CD4-positive, alpha-beta T cell treated with Interleukin-12 subunit alpha and Interleukin-12 subunit beta, for 1 hour (primary cell): ENCODE results near the gene AKAP8.
"Not testable (repeated sequence)": the region's sequence is repeated elsewhere in the genome, so short reads cannot be mapped to it uniquely, and the experiment has no call there.

Source experiments
- DNase-seq: peaks from one replicate; pipeline ENCODE4 v3.0.0-alpha.2; 2020

Gene AKAP8

DNA sequence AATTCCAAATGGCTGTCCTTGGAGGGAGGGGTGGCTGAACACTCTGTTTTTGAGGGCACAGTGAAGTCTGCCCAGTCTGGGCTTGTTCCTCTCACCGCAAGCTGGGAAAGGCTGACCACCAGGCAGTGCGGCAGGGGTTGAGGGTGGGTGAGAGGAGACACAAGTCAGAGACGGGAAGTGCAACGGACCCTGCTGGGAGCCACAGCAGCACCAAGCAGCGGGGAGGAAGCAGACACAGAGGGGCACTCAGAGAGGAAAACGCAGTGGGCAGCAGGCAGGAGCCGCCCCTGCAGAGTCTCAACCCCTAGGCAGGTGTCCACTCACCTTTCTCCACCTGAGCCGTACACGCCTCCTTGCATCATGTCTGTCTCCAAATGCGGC, 23.6 kb upstream of the AKAP8 start:
- DNase-seq: no peak

- no peak for DNase-seq
These were observed 23.0 kb upstream of the AKAP8 start for GRCh38 chr19:15402411-15403150.

GRCh38 chr19:15401397-15401710, 21.8 kb upstream of the AKAP8 start:
- DNase-seq: no peak

DNA sequence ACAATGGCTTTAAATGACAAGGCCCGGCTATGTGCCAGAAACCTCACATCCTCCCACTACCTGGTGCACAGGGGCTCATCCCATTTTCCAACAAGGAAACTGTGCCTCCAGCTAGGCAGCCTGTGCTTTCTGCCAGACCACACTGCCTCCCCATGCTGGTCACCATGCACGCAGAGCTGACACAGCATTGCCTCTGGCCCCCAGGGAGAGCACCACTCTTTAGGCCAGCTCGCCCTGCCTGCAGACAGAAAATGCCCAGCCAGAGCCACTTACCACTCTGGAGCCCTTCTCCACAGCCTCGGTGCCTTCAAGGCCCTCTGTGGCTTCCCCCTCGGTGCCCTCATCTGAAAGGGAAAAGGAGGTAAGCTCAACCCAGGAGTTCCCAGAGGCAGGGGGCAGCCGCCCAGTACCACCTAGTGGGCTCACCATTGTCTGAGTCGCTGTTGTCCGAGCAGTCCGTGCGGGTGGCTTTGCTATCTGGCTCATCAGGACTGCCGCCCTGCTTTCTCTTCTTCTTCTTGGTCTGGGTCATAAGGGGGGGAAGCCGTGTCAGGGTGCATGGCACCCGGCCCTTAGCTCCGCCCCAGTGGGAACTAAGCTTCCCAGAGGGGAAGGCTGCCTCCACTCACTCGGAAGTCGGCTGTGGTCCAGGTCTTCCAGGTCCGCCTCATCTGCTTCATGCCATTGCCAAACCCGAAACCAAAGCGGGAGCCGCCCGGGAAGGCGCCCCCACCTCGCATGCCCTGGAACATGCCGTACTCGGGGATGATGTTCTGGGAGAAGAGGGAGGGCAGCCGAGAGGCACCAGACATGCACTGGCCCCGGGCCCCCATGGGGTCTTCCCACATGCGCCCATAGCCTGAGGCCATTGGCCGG, 21.2 kb upstream of the AKAP8 start:
- DNase-seq: no peak

- DNase-seq: no peak
These were observed 20.0 kb upstream of the AKAP8 start for GRCh38 chr19:15399635-15400034.

- no peak for DNase-seq
These were observed 19.6 kb upstream of the AKAP8 start for GRCh38 chr19:15399234-15399515.

- no peak for DNase-seq
These were observed 19.1 kb upstream of the AKAP8 start for GRCh38 chr19:15398501-15399233.

DNA sequence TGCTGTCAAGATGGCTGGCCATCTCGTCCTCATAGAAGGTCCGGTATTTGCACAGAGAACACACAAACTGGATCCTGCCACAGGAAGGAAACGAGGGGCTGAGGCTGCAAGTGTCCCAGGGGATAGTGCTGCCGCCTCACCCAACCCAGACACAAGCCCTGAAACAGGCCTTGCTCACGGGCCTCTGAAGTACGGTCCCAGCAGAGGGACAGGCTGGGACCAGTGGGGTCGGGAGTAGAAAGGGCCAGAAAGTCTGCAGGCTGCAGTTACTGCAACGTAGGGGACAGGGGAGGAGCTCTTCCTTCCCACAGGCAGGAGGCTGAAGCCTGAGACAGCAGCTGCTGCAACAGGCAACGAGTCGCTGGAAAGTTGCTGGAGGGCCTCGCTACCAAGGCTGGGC, 18.2 kb upstream of the AKAP8 start:
- no peak for DNase-seq

DNA sequence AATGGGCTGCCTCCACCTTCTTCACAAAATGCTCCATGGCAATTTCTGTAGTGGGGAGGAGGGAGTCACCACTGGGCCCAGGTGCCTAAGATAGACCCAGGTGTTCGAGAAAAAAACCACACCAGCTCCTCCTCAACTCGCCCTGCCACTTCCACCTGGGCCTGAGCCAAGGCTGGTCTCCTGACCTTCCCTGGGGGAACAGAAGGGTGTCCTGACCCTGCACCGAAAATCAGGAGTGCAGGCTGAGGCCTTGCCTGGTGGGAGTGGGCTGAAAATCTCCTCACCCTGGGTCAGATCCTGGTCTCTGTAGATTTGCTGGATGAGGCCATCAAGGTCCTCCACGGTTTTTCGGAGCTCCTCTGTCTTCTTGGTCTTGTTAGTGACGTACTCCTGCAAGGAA, 17.6 kb upstream of the AKAP8 start:
- DNase-seq: no peak

DNA sequence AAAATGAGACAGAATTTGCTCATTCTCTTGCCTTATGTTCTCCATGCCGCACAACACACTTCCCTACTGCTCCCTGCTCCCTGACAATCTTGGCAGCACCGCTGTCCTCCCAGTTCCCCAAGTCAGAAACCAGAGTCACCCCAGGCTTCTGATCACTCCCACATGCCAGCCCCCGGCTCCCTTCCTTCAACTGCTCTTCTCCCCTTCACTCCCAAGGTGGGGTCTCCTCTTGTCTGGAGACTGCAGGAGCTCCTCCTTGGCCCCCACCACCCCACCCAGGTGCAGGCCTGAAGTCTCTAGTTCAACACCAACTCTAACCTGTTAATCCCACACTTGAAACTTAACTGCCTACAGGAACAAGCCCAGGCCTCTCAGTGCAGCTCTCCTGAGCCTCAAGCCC, 16.8 kb upstream of the AKAP8 start:
- DNase-seq: no peak

DNA sequence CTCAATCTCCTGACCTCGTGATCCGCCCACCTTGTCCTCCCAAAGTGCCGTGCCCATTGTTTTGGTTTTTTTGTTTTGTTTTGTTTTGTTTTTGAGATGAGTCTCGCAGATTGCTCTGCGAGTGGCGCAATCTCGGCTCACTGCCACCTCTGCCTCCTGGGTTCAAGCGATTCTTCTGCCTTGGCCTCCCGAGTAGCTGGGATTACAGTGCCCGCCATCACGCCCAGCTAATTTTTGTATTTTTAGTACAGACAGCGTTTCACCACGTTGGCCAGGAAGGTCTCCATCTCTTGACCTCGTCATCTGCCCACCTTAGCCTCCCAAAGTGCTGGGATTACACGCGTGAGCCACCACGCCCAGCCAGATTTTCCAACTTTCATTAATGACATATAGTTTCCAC, 15.7 kb upstream of the AKAP8 start:
- not testable (repeated sequence) for DNase-seq

DNA sequence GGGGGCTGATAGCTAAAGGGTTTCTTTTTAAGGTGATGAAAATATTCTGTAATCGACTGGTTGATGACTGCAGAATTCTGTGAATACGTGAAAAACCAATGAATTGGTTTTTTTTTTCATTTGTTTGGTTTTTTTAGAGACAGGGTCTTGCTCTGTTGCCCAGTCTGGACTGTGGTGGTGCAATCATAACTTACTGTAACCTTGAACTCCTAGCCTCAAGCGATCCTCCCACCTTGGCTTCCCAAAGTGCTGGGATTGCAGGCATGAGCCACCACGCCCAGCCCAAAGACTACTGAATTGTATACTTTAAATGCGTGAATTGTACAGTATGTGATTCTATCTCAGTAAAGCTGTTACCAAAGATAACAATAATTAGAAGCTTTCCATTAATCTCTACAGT, 14.8 kb upstream of the AKAP8 start:
- no peak for DNase-seq

- DNase-seq: no peak
These were observed 14.4 kb upstream of the AKAP8 start for GRCh38 chr19:15393963-15394362.

DNA sequence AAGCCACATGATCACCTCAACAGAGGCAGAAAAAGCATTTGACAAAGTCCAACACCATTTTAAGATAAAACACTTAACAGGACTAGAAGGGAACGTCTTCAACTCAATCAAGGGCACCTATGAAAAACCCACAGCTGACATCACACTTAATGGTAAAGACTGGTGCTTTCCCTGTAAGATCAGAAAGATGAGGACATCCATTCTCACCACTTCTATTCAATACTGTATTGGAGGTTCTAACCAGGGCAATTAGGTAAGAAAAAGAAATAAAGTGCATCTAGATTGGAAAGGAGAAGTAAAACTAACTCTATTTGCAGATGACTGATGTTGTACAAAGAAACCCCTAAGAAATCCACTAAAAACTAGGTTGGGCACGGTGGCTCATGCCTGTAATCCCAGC, 11.2 kb upstream of the AKAP8 start:
- DNase-seq: no peak

GRCh38 chr19:15381864-15382263, 2.3 kb upstream of the AKAP8 start:
- DNase-seq: no peak

DNA sequence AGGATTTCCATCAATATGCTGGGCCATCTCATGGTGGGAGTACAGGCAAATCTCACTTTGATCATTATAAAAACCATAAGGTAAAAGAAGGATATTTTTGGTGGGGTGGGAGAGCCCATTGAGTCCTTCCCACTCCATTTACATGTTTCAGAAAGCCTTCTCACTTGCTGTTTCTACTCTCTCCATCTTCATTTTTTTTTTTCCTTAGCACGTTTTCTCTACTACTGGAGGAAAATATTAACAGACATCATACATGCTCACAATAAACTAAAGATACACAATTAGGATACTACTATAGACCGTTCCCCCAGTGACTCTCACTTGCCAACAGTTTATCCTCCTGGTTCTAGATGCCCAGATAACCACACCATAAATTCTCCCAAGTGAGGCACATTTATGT, 1.8 kb upstream of the AKAP8 start:
- DNase-seq: no peak

DNA sequence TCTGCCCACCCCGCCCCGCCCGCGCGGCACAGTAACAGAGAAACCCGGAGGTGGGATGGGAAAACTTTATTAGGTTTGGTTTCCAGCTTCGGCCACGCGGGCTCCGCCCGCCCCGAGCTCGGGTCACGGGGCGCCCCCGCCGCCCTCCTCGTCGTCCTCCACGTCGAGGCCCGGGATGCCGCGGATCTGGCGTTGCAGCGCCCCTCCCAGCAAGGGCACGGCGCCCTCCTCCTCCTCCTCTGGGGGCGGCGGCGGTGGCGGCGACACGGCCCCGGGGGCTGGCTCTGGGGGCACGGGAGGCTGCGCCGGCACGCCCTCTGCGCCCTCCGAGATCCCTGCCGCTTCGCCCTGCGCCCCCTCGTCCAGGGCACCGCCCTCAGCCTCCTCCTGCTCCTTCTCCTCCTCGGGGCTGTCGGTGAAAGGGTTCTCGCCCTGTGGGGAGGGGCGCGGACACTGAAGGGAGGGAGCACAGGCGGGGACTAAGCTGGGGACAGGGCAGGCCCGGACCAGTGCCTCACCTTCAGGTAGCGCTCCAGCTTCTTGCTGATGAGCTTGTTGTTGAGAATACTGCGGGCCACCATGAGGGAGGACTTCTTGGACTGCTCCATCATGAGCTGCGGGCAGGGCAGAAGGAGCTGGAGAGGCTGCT, 536 bp upstream of the AKAP8 start:
- no peak for DNase-seq

GRCh38 chr19:15378534-15379082, 979 bp downstream of the AKAP8 start:
- DNase-seq: peak; percentile 53

DNA sequence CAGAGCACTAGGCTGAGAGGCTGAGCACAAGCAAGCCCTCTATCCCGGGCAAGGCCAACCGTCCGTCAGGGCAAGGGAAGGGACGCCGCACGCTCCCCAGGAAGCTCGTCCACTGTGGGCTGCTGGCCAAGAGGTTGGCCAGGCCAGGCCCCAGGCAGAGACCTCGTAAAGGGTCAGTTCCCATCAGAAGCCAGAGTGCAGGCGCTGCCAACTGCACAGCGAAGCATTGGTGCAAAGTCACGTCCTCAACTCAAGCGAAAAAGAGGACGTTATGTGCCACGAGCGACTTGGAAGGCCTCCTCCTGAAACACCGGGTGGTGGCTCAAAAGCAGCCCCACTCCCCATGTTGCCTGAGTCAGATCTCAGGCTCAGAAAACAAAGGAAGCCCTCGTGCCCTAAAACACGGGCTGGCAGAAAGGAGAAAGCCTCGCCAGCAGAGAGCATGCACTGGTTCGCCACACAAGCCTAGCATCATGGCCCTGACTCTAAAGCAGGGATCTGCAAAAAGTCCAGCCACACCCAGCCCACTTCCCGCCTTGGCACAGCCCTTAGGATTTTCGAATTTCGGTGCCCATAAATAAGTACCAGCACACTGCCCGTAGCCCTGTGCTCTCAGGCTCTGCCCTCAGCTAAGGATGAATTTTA, 4.7 kb downstream of the AKAP8 start:
- DNase-seq: no peak

DNA sequence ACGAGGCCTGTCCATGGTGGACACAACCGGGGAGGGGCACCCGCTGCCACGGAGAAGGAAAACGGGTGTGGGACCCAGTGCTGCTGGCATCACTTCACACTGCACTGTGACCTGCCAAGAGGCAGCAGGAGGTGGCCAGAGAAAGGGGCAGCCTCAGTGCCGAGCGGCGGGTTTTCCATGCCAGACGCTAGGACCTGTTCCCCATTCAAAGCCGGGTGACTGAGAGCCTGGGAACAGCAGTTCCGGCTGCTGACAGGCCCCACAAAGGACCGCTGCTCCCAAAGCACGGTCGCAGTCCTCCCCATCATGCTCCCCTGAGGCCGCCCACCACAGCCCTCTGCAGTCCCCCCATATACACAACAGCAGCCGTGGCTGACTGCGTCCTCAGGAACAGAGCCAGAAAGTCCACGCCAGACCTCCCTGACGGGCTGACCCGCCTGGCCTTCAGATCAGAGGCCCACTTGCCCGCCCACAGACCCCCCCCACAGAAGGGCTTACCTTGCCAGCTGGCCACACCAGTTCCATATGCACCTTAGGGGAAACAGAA, 5.4 kb downstream of the AKAP8 start:
- DNase-seq: no peak

GRCh38 chr19:15373644-15374043, 5.9 kb downstream of the AKAP8 start:
- no peak for DNase-seq

DNA sequence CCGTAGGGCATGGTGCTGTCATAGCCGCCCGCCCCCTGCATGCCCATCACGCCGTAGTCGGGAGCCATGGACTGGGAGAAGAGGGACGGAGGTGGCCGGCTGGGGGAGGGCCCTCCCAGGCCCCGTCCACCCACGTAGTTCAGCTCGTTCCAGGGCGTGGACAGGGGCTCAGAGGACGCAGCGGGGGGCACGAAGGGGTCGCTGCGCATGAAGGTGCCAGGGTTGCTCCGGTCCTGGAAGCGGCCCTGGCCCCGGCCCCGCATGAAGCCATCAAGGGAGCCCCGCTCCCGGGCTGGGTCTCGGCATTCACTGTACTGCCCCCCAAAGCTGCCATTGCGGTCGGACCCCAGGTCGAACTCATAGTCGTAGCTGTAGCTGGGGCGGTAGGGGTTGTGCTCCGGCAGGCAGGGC, 6.7 kb downstream of the AKAP8 start:
- no peak for DNase-seq

GRCh38 chr19:15372470-15372869, 7.1 kb downstream of the AKAP8 start:
- DNase-seq: no peak
